Right lobe of liver (tissue), 6 donors: ENCODE results near the gene PODXL2. TPM values are rescaled to one million over a fixed set of nuclear protein-coding genes. Genes with fewer than 3 reads are reported as not detected.

Experiments
- ATAC-seq, 4 donors: fragments of 200-7000 bp; cut with Tn5 transposase; one replicate each; pipeline ENCODE4 v1.9.1; 2020; ENCODE audit warnings: mild to moderate bottlenecking in 4 of 4, moderate library complexity in 4 of 4
- DNase-seq, 3 donors: peaks; one replicate each; pipeline ENCODE4 v3.0.0-alpha.2; 2020
- H3K27ac ChIP-seq, 3 donors: fragments of 200-600 bp; one replicate each; pipeline ENCODE4 v1.8.0; 2022
- H3K27me3 ChIP-seq, 2 donors: fragments of 200-600 bp; one replicate each; pipeline ENCODE4 v1.8.0; 2022
- H3K36me3 ChIP-seq, 4 donors: fragments of 200-600 bp; sonication (generic) in 1 of 4; one replicate each; pipeline versions ENCODE4 v1.5.1 to v1.8.0; 2017 to 2022; ENCODE audit warnings: control low read depth in 1 of 4
- H3K4me1 ChIP-seq, 4 donors: fragments of 200-600 bp; sonication (generic) in 1 of 4; one replicate each; pipeline versions ENCODE4 v1.5.1 to v1.8.0; 2017 to 2022; ENCODE audit warnings: control low read depth in 1 of 4
- H3K4me3 ChIP-seq, 3 donors: fragments of 200-600 bp; one replicate each; pipeline ENCODE4 v1.8.0; 2022
- H3K9me3 ChIP-seq, 4 donors: fragments of 200-600 bp; sonication (generic) in 1 of 4; one replicate each; pipeline versions ENCODE4 v1.5.1 to v1.8.0; 2017 to 2022; ENCODE audit warnings: control low read depth in 1 of 4
- CTCF ChIP-seq, 4 donors: fragments of 200-600 bp in 3 of 4; fragments of 450-650 bp in 1 of 4; IDR thresholded peaks; one replicate each; pipeline versions ENCODE4 v1.5.1 to v1.8.0; 2016 to 2022; ENCODE audit warnings: antibody characterized with exemption in 4 of 4, mild to moderate bottlenecking in 2 of 4
- POLR2A ChIP-seq: fragments of 450-650 bp; IDR thresholded peaks from one replicate; pipeline ENCODE4 v1.6.1; 2017; ENCODE audit warnings: antibody characterized with exemption, mild to moderate bottlenecking
- WGBS: methylation state at CpG from one replicate; pipeline ENCODE4 v1.1.6; 2018; ENCODE audit warnings: low coverage, low lambda C conversion rate; ENCODE audit not compliant: insufficient coverage; ENCODE audit errors: missing lambda C conversion rate; 5-methylcytosine and 5-hydroxymethylcytosine counted together
- intact Hi-C, 2 donors: fragments of 100-400 bp; cut with DNase I; formaldehyde crosslinking; loops; one replicate each; pipeline versions ENCODE4 v1.11.2 to v1.14.1; 2022
- total RNA-seq, 6 experiments: library from RNA; depleted of rRNA in 2 of 6; stranded (reverse); fragments of >200 nt in 2 of 6; fragmentation: NEBNext Ultra II Directional in 3 of 6; extraction: Animal tissue kit (Norgen Biotek cat#: 25700) in 3 of 6; gene quantifications; one replicate each; pipeline versions ENCODE4 v1.1.0 to v1.2.4, GENCODE V29; 2016 to 2023
- donor health status: DM: no; HTN: yes; CAD: no.
- donor health status: DM: no; HTN: no; CAD: no.
- donor health status: DM: no; HTN: no; CAD: no.
- donor health status: DM: no; HTN: yes; CAD: no.
- donor health status: DM: no; HTN: yes; CAD: no.

PODXL2 gene
- total RNA-seq, 6 experiments from 2014 or later = 0.19 to 1.6 (median 0.63) TPM

GRCh38 chr3:127678315-127678599 lies 49.3 kb downstream of the PODXL2 start:
- intact Hi-C loops = loop anchor here in 1 of 2 donors (10.0 kb wide), 1 partner anchor 287 kb away; no protein-coding TSS in a partner anchor
- Histone ChIP-seq H3K9me3 (no peaks in the 10 kb centered on the region), H3K36me3 (no peaks in the 10 kb centered on the region), H3K27ac (no peak overlapping the region), H3K4me3 (no peak overlapping the region), H3K4me1 (peaks cover 0 to 6% (median 3%) of the 10 kb centered on the region in 4 donors), H3K27me3 (no peaks in the 10 kb centered on the region)
- WGBS = 96% methylated on average over 5 of the region's 8 CpGs
- no peak for ATAC-seq
- TF ChIP-seq POLR2A = no peak
- TF ChIP-seq CTCF (IDR thresholded peaks at IDR 0.05) = no peak
- no peak for DNase-seq

GRCh38 chr3:127678611-127679533 lies 49.9 kb downstream of the PODXL2 start:
- H3K36me3 ChIP-seq = no peaks in the 10 kb centered on the region
- H3K4me3 ChIP-seq = no peak overlapping the region
- H3K27ac ChIP-seq = no peak overlapping the region
- 48% methylated on average over 5 of the region's 12 CpGs for WGBS
- H3K27me3 ChIP-seq = no peaks in the 10 kb centered on the region
- intact Hi-C loops = loop anchor here in 1 of 2 donors (10.0 kb wide), 1 partner anchor 286 kb away; no protein-coding TSS in a partner anchor
- no peaks in the 10 kb centered on the region for H3K9me3 ChIP-seq
- H3K4me1 ChIP-seq = no peaks in the 10 kb centered on the region
- no peak for TF ChIP-seq POLR2A
- TF ChIP-seq CTCF (IDR thresholded peaks at IDR 0.05) = no peak
- ATAC-seq (peak; percentile 6 to 46 (median 28)), DNase-seq (peak; percentile 24 to 62 (median 60))

GRCh38 chr3:127679534-127680145 lies 50.7 kb downstream of the PODXL2 start:
- no peaks in the 10 kb centered on the region for H3K36me3 ChIP-seq
- ATAC-seq (no peak), DNase-seq (peak; percentile 16 to 48 (median 44))
- H3K27me3 ChIP-seq = no peaks in the 10 kb centered on the region
- no peak overlapping the region for H3K27ac ChIP-seq
- H3K4me1 ChIP-seq = no peaks in the 10 kb centered on the region
- intact Hi-C loops = loop anchor here in 1 of 2 donors (10.0 kb wide), 1 partner anchor 285 kb away; no protein-coding TSS in a partner anchor
- TF ChIP-seq CTCF (IDR thresholded peaks at IDR 0.05) = no peak
- TF ChIP-seq POLR2A = no peak
- no peak overlapping the region for H3K4me3 ChIP-seq
- H3K9me3 ChIP-seq = no peaks in the 10 kb centered on the region
- WGBS = 88% methylated on average over 5 of the region's 21 CpGs

DNA sequence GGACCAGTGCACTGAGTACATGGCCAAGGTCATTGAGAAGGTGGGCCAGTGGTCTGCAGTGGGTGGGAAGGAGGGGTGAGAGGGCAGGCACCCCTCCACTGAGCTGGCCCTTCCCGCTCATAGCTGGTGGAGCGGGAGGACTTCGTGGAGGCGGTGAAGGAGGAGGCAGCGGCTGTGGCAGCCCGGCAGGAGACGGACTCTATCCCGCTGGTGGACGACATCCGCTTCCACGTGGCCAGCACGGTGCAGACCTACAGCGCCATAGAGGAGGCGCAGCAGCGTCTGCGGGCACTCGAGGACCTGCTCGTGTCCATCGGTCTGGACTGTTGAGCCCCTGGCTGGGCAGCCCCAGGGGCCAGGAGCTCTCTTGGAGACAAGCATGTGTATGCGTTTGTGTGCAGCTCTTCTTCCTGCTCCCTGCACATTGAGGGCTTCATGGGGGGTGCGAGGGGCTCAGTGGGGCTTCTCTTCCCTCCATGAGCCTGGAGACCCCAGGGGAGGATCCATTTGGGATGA lies 51.2 kb downstream of the PODXL2 start:
- ATAC-seq (no peak), DNase-seq (peak; percentile 14 to 45 (median 21))
- no peak overlapping the region for H3K4me3 ChIP-seq
- intact Hi-C loops = no loop called here
- H3K9me3 ChIP-seq = no peaks in the 10 kb centered on the region
- H3K4me1 ChIP-seq = no peaks in the 10 kb centered on the region
- H3K36me3 ChIP-seq = no peaks in the 10 kb centered on the region
- TF ChIP-seq POLR2A = no peak
- TF ChIP-seq CTCF (IDR thresholded peaks at IDR 0.05) = no peak
- H3K27ac ChIP-seq = no peak overlapping the region
- no peaks in the 10 kb centered on the region for H3K27me3 ChIP-seq
- WGBS = no CpG with 5 or more reads among the region's 21 CpGs
